ENCODE results near the gene SLC25A13.

DNA sequence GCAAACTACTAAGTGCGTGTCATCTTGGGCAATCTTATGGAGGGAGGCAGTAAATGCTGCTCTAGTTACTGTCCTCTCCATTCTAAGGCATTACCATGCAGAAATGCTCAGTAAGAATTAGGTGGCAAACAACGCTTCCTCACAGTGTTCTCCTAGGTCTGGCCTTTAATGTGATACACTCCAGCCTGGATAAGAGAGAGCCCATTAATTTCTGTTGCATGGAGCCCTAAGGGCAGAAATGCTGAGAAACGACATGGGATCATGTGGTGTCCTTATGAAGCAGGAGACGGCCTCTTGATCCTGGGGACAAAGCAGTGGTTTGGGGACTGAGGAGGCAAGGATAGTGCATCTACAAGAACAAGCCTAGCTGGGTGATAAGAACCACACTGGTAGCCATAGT lies 44.0 kb downstream of the SLC25A13 start:
- no peak for TF ChIP-seq POLR2A (IDR thresholded peaks at IDR 0.05)
- TF ChIP-seq CTCF (IDR thresholded peaks at IDR 0.05) = no peak
